Neuronal stem cell (in vitro differentiated cells): ENCODE data around the gene TPCN2.

ENCODE experiments used
- DNase-seq: peaks from one replicate; pipeline ENCODE4 v3.0.0-alpha.2; 2013; ENCODE audit warnings: low spot score
- H2AFZ ChIP-seq: one replicate; pipeline ENCODE4 v1.6.1; 2013; ENCODE audit warnings: mild to moderate bottlenecking, low read length, inconsistent platforms
- H2AK5ac ChIP-seq: 2 replicates; pipeline ENCODE4 v1.6.1; 2013; ENCODE audit warnings: low read depth, mild to moderate bottlenecking, inconsistent platforms, low read length, moderate library complexity, mixed read lengths
- H2BK120ac ChIP-seq: 2 replicates; pipeline ENCODE4 v1.6.1; 2013; ENCODE audit warnings: low read depth, mild to moderate bottlenecking, inconsistent platforms, low read length, moderate library complexity, mixed read lengths
- H2BK12ac ChIP-seq: one replicate; pipeline ENCODE4 v1.6.1; 2013; ENCODE audit warnings: low read length, inconsistent platforms
- H2BK15ac ChIP-seq: 2 replicates; pipeline ENCODE4 v1.6.1; 2013; ENCODE audit warnings: mild to moderate bottlenecking, low read length, inconsistent platforms, mixed read lengths
- H2BK5ac ChIP-seq: one replicate; pipeline ENCODE4 v1.6.1; 2013; ENCODE audit warnings: inconsistent platforms, mild to moderate bottlenecking, low read length, moderate library complexity
- H3K14ac ChIP-seq: one replicate; pipeline ENCODE4 v1.6.1; 2013; ENCODE audit warnings: low read length, inconsistent platforms
- H3K18ac ChIP-seq: 2 replicates; pipeline ENCODE4 v1.6.1; 2013; ENCODE audit warnings: low read length, inconsistent platforms
- H3K23ac ChIP-seq: 2 replicates; pipeline ENCODE4 v1.6.1; 2013; ENCODE audit warnings: low read depth, mild to moderate bottlenecking, mixed read lengths, low read length, inconsistent platforms; ENCODE audit not compliant: poor library complexity
- H3K27ac ChIP-seq: replicated peaks from 3 replicates; pipeline ENCODE4 v1.5.1; 2013; ENCODE audit warnings: low read length, inconsistent platforms
- H3K27me3 ChIP-seq, 3 experiments: 2 replicates each; pipeline ENCODE4 v1.6.1; 2013; ENCODE audit warnings: low read length in 3 of 3, mild to moderate bottlenecking in 2 of 3, inconsistent platforms in 1 of 3, low read depth in 1 of 3, mixed read lengths in 1 of 3, moderate library complexity in 1 of 3; ENCODE audit not compliant: control insufficient read depth in 3 of 3, insufficient read depth in 3 of 3
- H3K36me3 ChIP-seq, 2 donors: replicated peaks in 1 of 2; 2 replicates each; pipeline ENCODE4 v1.6.1; 2013; ENCODE audit warnings: low read length in 2 of 2; ENCODE audit not compliant: control insufficient read depth in 2 of 2, insufficient read depth in 2 of 2
- H3K4ac ChIP-seq: 2 replicates; pipeline ENCODE4 v1.6.1; 2013; ENCODE audit warnings: inconsistent platforms, mild to moderate bottlenecking, low read length, moderate library complexity
- H3K4me1 ChIP-seq, 2 donors: 1 replicate in 1 of 2; 2 replicates in 1 of 2; pipeline ENCODE4 v1.6.1; 2013; ENCODE audit warnings: low read length in 2 of 2, low read depth in 1 of 2; ENCODE audit not compliant: control insufficient read depth in 2 of 2, insufficient read depth in 1 of 2
- H3K4me2 ChIP-seq: one replicate; pipeline ENCODE4 v1.6.1; 2013; ENCODE audit warnings: mild to moderate bottlenecking, low read length, inconsistent platforms; ENCODE audit not compliant: insufficient read depth, poor library complexity, severe bottlenecking
- H3K4me3 ChIP-seq, 2 donors: 2 replicates each; pipeline ENCODE4 v1.5.1; 2013; ENCODE audit warnings: low read length in 2 of 2, mild to moderate bottlenecking in 2 of 2, inconsistent platforms in 1 of 2, moderate library complexity in 1 of 2
- H3K79me1 ChIP-seq: one replicate; pipeline ENCODE4 v1.6.1; 2013; ENCODE audit warnings: low read depth, mild to moderate bottlenecking, inconsistent platforms, low read length, moderate library complexity
- H3K9ac ChIP-seq: one replicate; pipeline ENCODE4 v1.6.1; 2013; ENCODE audit warnings: mild to moderate bottlenecking, low read depth, low read length, inconsistent platforms; ENCODE audit not compliant: poor library complexity
- H3K9me3 ChIP-seq, 2 donors: replicated peaks in 1 of 2; 2 replicates each; pipeline versions ENCODE3 to v1.6.1; 2013; ENCODE audit warnings: low read length in 2 of 2, mild to moderate bottlenecking in 2 of 2, inconsistent platforms in 1 of 2, low read depth in 1 of 2, mixed read lengths in 1 of 2, moderate library complexity in 1 of 2; ENCODE audit not compliant: control insufficient read depth in 2 of 2, insufficient read depth in 1 of 2
- H4K8ac ChIP-seq: one replicate; pipeline ENCODE4 v1.6.1; 2013; ENCODE audit warnings: low read depth, mild to moderate bottlenecking, inconsistent platforms, low read length, moderate library complexity
- H4K91ac ChIP-seq: one replicate; pipeline ENCODE4 v1.6.1; 2013; ENCODE audit warnings: low read length, low read depth, mild to moderate bottlenecking, inconsistent platforms; ENCODE audit not compliant: poor library complexity
- WGBS, 2 donors: extraction: QIAGEN DNeasy Blood & Tissue Kit; methylation state at CpG; one replicate each; pipeline ENCODE4 v1.1.7; 2013; ENCODE audit warnings: missing lambda C conversion rate in 2 of 2, mixed read lengths in 1 of 2; ENCODE audit not compliant: insufficient read length in 2 of 2, insufficient replicate concordance in 1 of 2; ENCODE audit errors: extremely low coverage in 2 of 2; 5-methylcytosine and 5-hydroxymethylcytosine counted together

TPCN2 gene

DNA sequence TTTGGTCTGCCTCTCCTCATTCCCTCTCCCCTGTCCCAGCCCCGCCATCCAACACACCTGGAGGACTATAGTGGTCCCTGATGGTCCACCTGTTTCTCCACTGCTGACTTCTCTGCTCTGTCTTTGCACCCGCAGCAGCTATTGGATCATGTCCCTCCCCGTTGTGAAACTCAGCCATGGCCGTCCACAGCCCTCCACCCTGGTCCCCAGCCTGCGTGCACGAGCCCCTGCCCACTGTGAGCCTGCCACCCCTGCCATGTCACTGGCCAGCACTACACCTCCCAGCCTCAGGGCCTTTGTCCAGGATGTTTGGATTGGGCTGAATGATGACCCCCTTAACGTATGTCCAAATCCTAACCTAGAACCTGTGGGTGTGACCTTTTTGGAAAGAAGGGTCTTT, 59.3 kb downstream of the TPCN2 start:
- Histone ChIP-seq H2BK12ac (no peak overlapping the region), H3K9ac (no peak overlapping the region), H3K36me3 (no peaks in the 10 kb centered on the region), H3K4me3 (peak overlapping the region in 1 of 2 donors; percentile 35), H2BK120ac (no peak overlapping the region), H2BK15ac (no peak overlapping the region), H2BK5ac (no peak overlapping the region), H3K4me2 (no peak overlapping the region), H4K8ac (no peak overlapping the region), H2AFZ (no peak overlapping the region), H3K23ac (no peak overlapping the region), H3K27me3 (no peaks in the 10 kb centered on the region), H3K4me1 (no peaks in the 10 kb centered on the region), H3K9me3 (peaks cover 0 to 4% of the 10 kb centered on the region in 2 donors), H3K14ac (peak overlapping the region; percentile 14), H2AK5ac (no peak overlapping the region), H3K79me1 (no peaks in the 10 kb centered on the region), H3K18ac (peak overlapping the region; percentile 3), H3K27ac (no peak overlapping the region), H4K91ac (no peak overlapping the region), H3K4ac (no peak overlapping the region)
- no peak for DNase-seq
- WGBS, 2 donors = no CpG with 5 or more reads among the region's 7 CpGs

- Histone ChIP-seq H2BK15ac (no peak overlapping the region), H2AFZ (no peak overlapping the region), H3K4ac (no peak overlapping the region), H3K23ac (no peak overlapping the region), H2AK5ac (no peak overlapping the region), H4K8ac (no peak overlapping the region), H3K79me1 (no peaks in the 10 kb centered on the region), H2BK120ac (no peak overlapping the region), H3K4me2 (no peak overlapping the region), H2BK5ac (no peak overlapping the region), H3K14ac (no peak overlapping the region), H3K27me3 (no peaks in the 10 kb centered on the region), H3K4me3 (no peak overlapping the region), H3K18ac (no peak overlapping the region), H3K36me3 (no peaks in the 10 kb centered on the region), H3K9me3 (peaks cover 0 to 4% of the 10 kb centered on the region in 2 donors), H3K4me1 (no peaks in the 10 kb centered on the region), H3K9ac (no peak overlapping the region), H2BK12ac (no peak overlapping the region), H3K27ac (no peak overlapping the region), H4K91ac (no peak overlapping the region)
- no peak for DNase-seq
- no CpG with 5 or more reads among the region's 5 CpGs for WGBS, 2 donors
These were observed 59.8 kb downstream of the TPCN2 start for GRCh38 chr11:69108559-69108958.

DNA sequence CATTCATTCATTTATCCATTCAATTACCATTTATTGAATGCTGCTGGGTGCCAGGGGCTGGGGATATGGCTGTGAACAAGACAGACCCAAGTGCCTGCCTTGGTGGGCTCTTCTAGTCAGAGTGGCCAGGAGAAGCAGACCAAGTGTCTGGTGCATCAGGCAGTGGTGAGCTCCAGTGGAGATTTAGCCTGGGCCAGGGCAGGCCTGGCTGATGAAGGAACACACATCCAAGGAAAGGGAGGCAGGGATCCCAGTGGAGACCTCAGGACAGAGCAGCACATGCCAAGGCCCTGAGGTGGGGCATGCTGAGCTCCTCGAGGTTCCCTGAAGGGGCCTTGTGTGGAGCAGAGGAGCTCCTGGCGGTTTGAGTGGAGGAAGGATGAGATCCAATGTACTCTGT, 60.4 kb downstream of the TPCN2 start:
- H2AFZ ChIP-seq = no peak overlapping the region
- H3K14ac ChIP-seq = no peak overlapping the region
- no peak overlapping the region for H4K8ac ChIP-seq
- no peak overlapping the region for H4K91ac ChIP-seq
- no peak overlapping the region for H3K27ac ChIP-seq
- H3K4me1 ChIP-seq = no peaks in the 10 kb centered on the region
- H3K9ac ChIP-seq = no peak overlapping the region
- no peak overlapping the region for H3K4ac ChIP-seq
- H3K36me3 ChIP-seq = no peaks in the 10 kb centered on the region
- DNase-seq = no peak
- H3K79me1 ChIP-seq = no peaks in the 10 kb centered on the region
- H2BK5ac ChIP-seq = no peak overlapping the region
- no peak overlapping the region for H2BK12ac ChIP-seq
- no peak overlapping the region for H3K23ac ChIP-seq
- no peak overlapping the region for H2BK120ac ChIP-seq
- H3K4me2 ChIP-seq = no peak overlapping the region
- no peak overlapping the region for H3K18ac ChIP-seq
- H3K27me3 ChIP-seq = no peaks in the 10 kb centered on the region
- no peak overlapping the region for H3K4me3 ChIP-seq
- H3K9me3 ChIP-seq = peaks cover 0 to 4% of the 10 kb centered on the region in 2 donors
- H2BK15ac ChIP-seq = no peak overlapping the region
- H2AK5ac ChIP-seq = no peak overlapping the region
- WGBS, 2 donors = no CpG with 5 or more reads among the region's 2 CpGs

- Histone ChIP-seq H3K9ac (no peak overlapping the region), H3K4me2 (no peak overlapping the region), H3K27ac (no peak overlapping the region), H3K4ac (no peak overlapping the region), H3K18ac (no peak overlapping the region), H2BK5ac (no peak overlapping the region), H4K91ac (no peak overlapping the region), H2BK12ac (no peak overlapping the region), H3K4me3 (no peak overlapping the region), H2BK15ac (no peak overlapping the region), H3K36me3 (no peaks in the 10 kb centered on the region), H3K14ac (no peak overlapping the region), H3K9me3 (peaks cover 0 to 4% of the 10 kb centered on the region in 2 donors), H3K23ac (no peak overlapping the region), H3K4me1 (peaks cover 0 to under 1% of the 10 kb centered on the region in 2 donors), H2AK5ac (no peak overlapping the region), H3K79me1 (no peaks in the 10 kb centered on the region), H2AFZ (no peak overlapping the region), H2BK120ac (no peak overlapping the region), H3K27me3 (peaks cover 0 to 6% (median 0%) of the 10 kb centered on the region in 3 experiments), H4K8ac (no peak overlapping the region)
- DNase-seq = no peak
- WGBS, 2 donors = 99 to 100% methylated on average over 2 to 6 of the region's 6 CpGs
These were observed 61.7 kb downstream of the TPCN2 start for GRCh38 chr11:69110451-69110850.
